ENCODE results near the gene PLEKHM3. TPM values are rescaled to one million over a fixed set of nuclear protein-coding genes. Genes with fewer than 3 reads are reported as not detected.

Gene PLEKHM3
- total and polyA plus RNA-seq, 2 of the 13 experiments (the other 11 are each of a cell fraction or from before 2014, with no cell fraction given) = 4.5 to 4.7 TPM

DNA sequence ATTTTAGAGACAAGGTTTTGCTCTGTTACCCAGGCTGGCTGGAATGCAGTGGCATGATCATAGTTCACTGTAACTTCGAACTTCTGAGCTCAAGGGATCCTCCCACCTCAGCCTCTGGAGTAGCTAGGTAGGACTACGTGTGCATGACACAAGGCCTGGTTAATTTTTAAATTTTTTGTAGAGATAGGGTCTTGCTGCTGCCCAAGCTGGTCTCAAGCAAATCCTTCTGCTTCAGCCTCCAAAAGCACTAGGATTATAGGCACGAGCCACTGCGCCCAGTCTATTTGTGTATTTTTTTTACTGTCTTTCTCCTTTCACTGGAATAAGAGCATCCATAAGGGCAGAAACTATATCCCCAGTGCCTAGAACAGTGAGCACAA, 89.3 kb downstream of the PLEKHM3 start (continued):
- TF ChIP-seq, protein P1, sequence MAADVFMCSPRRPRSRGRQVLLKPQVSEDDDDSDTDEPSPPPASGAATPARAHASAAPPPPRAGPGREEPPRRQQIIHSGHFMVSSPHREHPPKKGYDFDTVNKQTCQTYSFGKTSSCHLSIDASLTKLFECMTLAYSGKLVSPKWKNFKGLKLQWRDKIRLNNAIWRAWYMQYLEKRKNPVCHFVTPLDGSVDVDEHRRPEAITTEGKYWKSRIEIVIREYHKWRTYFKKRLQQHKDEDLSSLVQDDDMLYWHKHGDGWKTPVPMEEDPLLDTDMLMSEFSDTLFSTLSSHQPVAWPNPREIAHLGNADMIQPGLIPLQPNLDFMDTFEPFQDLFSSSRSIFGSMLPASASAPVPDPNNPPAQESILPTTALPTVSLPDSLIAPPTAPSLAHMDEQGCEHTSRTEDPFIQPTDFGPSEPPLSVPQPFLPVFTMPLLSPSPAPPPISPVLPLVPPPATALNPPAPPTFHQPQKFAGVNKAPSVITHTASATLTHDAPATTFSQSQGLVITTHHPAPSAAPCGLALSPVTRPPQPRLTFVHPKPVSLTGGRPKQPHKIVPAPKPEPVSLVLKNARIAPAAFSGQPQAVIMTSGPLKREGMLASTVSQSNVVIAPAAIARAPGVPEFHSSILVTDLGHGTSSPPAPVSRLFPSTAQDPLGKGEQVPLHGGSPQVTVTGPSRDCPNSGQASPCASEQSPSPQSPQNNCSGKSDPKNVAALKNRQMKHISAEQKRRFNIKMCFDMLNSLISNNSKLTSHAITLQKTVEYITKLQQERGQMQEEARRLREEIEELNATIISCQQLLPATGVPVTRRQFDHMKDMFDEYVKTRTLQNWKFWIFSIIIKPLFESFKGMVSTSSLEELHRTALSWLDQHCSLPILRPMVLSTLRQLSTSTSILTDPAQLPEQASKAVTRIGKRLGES (CRISPR knock-in tag; IDR thresholded peaks at IDR 0.05; ENCODE audit: borderline replicate concordance) = no peak
- TF ChIP-seq SP2 (CRISPR knock-in tag; IDR thresholded peaks at IDR 0.05) (no peak), DNMT1 (CRISPR knock-in tag; IDR thresholded peaks at IDR 0.05) (no peak), YEATS4 (CRISPR knock-in tag; IDR thresholded peaks at IDR 0.05; ENCODE audit: borderline replicate concordance) (peak; percentile 59; the same call in 1 of the 2 replicates), NFIB (CRISPR knock-in tag; IDR thresholded peaks at IDR 0.05; ENCODE audit: borderline replicate concordance) (no peak), ZSCAN29 (CRISPR knock-in tag; conservative IDR thresholded peaks at IDR 0.05) (no peak), RARG (CRISPR knock-in tag; IDR thresholded peaks at IDR 0.05; ENCODE audit: low read depth) (no peak), ATAD3A (CRISPR knock-in tag; IDR thresholded peaks at IDR 0.05) (no peak), ZNF788 (CRISPR knock-in tag; IDR thresholded peaks at IDR 0.05; ENCODE audit: borderline replicate concordance) (no peak), SAP130 (CRISPR knock-in tag; IDR thresholded peaks at IDR 0.05; ENCODE audit: low read depth) (peak; percentile 68), DNMT3B (CRISPR knock-in tag; conservative IDR thresholded peaks at IDR 0.05) (peak; percentile 76; the same call in 1 of the 2 replicates), ISL2 (CRISPR knock-in tag; IDR thresholded peaks at IDR 0.05) (no peak), BHLHE40 (IDR thresholded peaks at IDR 0.05; ENCODE audit: low read length) (no peak), GATAD1 (CRISPR knock-in tag; IDR thresholded peaks at IDR 0.05) (no peak), ZFP62 (CRISPR knock-in tag; IDR thresholded peaks at IDR 0.05) (no peak), FOXP1 (IDR thresholded peaks at IDR 0.05) (no peak), FOXP1 (CRISPR knock-in tag; IDR thresholded peaks at IDR 0.05) (no peak; the same call in 1 of the 2 replicates), ZBTB20 (CRISPR knock-in tag; IDR thresholded peaks at IDR 0.05; ENCODE audit: borderline replicate concordance, low read depth) (peak; percentile 65; the same call in 1 of the 2 replicates), ZNF672 (CRISPR knock-in tag; IDR thresholded peaks at IDR 0.05) (no peak)
- TF ChIP-seq, protein P2, sequence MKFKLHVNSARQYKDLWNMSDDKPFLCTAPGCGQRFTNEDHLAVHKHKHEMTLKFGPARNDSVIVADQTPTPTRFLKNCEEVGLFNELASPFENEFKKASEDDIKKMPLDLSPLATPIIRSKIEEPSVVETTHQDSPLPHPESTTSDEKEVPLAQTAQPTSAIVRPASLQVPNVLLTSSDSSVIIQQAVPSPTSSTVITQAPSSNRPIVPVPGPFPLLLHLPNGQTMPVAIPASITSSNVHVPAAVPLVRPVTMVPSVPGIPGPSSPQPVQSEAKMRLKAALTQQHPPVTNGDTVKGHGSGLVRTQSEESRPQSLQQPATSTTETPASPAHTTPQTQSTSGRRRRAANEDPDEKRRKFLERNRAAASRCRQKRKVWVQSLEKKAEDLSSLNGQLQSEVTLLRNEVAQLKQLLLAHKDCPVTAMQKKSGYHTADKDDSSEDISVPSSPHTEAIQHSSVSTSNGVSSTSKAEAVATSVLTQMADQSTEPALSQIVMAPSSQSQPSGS (CRISPR knock-in tag; IDR thresholded peaks at IDR 0.05) = peak; percentile 65; the same call in 1 of the 2 replicates
- TF ChIP-seq, protein P3, sequence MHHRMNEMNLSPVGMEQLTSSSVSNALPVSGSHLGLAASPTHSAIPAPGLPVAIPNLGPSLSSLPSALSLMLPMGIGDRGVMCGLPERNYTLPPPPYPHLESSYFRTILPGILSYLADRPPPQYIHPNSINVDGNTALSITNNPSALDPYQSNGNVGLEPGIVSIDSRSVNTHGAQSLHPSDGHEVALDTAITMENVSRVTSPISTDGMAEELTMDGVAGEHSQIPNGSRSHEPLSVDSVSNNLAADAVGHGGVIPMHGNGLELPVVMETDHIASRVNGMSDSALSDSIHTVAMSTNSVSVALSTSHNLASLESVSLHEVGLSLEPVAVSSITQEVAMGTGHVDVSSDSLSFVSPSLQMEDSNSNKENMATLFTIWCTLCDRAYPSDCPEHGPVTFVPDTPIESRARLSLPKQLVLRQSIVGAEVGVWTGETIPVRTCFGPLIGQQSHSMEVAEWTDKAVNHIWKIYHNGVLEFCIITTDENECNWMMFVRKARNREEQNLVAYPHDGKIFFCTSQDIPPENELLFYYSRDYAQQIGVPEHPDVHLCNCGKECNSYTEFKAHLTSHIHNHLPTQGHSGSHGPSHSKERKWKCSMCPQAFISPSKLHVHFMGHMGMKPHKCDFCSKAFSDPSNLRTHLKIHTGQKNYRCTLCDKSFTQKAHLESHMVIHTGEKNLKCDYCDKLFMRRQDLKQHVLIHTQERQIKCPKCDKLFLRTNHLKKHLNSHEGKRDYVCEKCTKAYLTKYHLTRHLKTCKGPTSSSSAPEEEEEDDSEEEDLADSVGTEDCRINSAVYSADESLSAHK (CRISPR knock-in tag; IDR thresholded peaks at IDR 0.05; ENCODE audit: borderline replicate concordance) = no peak
- TF ChIP-seq, protein P4, sequence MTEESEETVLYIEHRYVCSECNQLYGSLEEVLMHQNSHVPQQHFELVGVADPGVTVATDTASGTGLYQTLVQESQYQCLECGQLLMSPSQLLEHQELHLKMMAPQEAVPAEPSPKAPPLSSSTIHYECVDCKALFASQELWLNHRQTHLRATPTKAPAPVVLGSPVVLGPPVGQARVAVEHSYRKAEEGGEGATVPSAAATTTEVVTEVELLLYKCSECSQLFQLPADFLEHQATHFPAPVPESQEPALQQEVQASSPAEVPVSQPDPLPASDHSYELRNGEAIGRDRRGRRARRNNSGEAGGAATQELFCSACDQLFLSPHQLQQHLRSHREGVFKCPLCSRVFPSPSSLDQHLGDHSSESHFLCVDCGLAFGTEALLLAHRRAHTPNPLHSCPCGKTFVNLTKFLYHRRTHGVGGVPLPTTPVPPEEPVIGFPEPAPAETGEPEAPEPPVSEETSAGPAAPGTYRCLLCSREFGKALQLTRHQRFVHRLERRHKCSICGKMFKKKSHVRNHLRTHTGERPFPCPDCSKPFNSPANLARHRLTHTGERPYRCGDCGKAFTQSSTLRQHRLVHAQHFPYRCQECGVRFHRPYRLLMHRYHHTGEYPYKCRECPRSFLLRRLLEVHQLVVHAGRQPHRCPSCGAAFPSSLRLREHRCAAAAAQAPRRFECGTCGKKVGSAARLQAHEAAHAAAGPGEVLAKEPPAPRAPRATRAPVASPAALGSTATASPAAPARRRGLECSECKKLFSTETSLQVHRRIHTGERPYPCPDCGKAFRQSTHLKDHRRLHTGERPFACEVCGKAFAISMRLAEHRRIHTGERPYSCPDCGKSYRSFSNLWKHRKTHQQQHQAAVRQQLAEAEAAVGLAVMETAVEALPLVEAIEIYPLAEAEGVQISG (CRISPR knock-in tag; IDR thresholded peaks at IDR 0.05) = no peak

All from HepG2 (cell line).